CD8-positive, alpha-beta memory T cell (primary cell): ENCODE results near the gene FUT6. TPM values are rescaled to one million over a fixed set of nuclear protein-coding genes. Genes with fewer than 3 reads are reported as not detected.
A peak's percentile ranks its signal among the peaks of the same experiment; 100 is the strongest.
"Not testable (repeated sequence)": the region's sequence is repeated elsewhere in the genome, so short reads cannot be mapped to it uniquely, and the experiment has no call there.

Source experiments
- CTCF ChIA-PET: fragments of 350-600 bp; sonication (Branson Sonifier 250); formaldehyde crosslinking; loops from one replicate; lab custom pipeline; 2021; ENCODE audit warnings: antibody characterized with exemption; lab: Charles Lee
- POLR2A ChIA-PET: fragments of 350-600 bp; sonication (Branson Sonifier 250); formaldehyde crosslinking; loops from one replicate; lab custom pipeline; 2021; ENCODE audit warnings: antibody characterized with exemption; lab: Charles Lee
- DNase-seq, 5 donors: peaks; one replicate each; pipeline versions ENCODE4 v3.0.0 to v3.0.0-alpha.2; 2020 to 2022; ENCODE audit warnings: mixed read lengths in 1 of 5
- H3K27ac ChIP-seq: one replicate; pipeline ENCODE4 v1.7.0; 2013; ENCODE audit warnings: low read depth, mild to moderate bottlenecking, low read length, moderate library complexity
- H3K27me3 ChIP-seq: 2 replicates; pipeline ENCODE4 v1.7.0; 2013; ENCODE audit warnings: low read length, mild to moderate bottlenecking; ENCODE audit not compliant: insufficient read depth, poor library complexity, severe bottlenecking
- H3K36me3 ChIP-seq: 2 replicates; pipeline ENCODE4 v1.7.0; 2013; ENCODE audit warnings: mild to moderate bottlenecking, low read length, moderate library complexity; ENCODE audit not compliant: insufficient read depth
- H3K4me1 ChIP-seq: 2 replicates; pipeline ENCODE4 v1.7.0; 2013; ENCODE audit warnings: mild to moderate bottlenecking, low read length, moderate library complexity; ENCODE audit not compliant: insufficient read depth
- H3K4me3 ChIP-seq: 2 replicates; pipeline ENCODE4 v1.7.0; 2013; ENCODE audit warnings: mild to moderate bottlenecking, low read length
- H3K9me3 ChIP-seq: 2 replicates; pipeline ENCODE4 v1.7.0; 2013; ENCODE audit warnings: mild to moderate bottlenecking, low read length
- H3K27ac Mint-ChIP-seq, 8 donors: one replicate each; pipeline ENCODE4 v1.8.0; 2020 to 2021; ENCODE audit warnings: mixed read lengths in 8 of 8, mild to moderate bottlenecking in 6 of 8, inconsistent platforms in 3 of 8, moderate library complexity in 3 of 8
- H3K27me3 Mint-ChIP-seq, 2 donors: one replicate each; pipeline ENCODE4 v1.8.0; 2020 to 2021; ENCODE audit warnings: mixed read lengths in 2 of 2, mild to moderate bottlenecking in 1 of 2, moderate library complexity in 1 of 2
- H3K36me3 Mint-ChIP-seq, 3 donors: one replicate each; pipeline ENCODE4 v1.8.0; 2020 to 2021; ENCODE audit warnings: mixed read lengths in 3 of 3, inconsistent platforms in 1 of 3, mild to moderate bottlenecking in 1 of 3
- H3K4me1 Mint-ChIP-seq, 3 donors: one replicate each; pipeline ENCODE4 v1.8.0; 2020 to 2021; ENCODE audit warnings: mixed read lengths in 3 of 3, inconsistent platforms in 1 of 3, mild to moderate bottlenecking in 1 of 3
- H3K4me3 Mint-ChIP-seq, 7 donors: one replicate each; pipeline ENCODE4 v1.8.0; 2020 to 2021; ENCODE audit warnings: mixed read lengths in 7 of 7, mild to moderate bottlenecking in 6 of 7, moderate library complexity in 4 of 7, inconsistent platforms in 2 of 7
- H3K9me3 Mint-ChIP-seq, 5 donors: one replicate each; pipeline ENCODE4 v1.8.0; 2020 to 2022; ENCODE audit warnings: mixed read lengths in 5 of 5, mild to moderate bottlenecking in 3 of 5, moderate library complexity in 2 of 5, inconsistent platforms in 1 of 5
- polyA plus RNA-seq: library from polyadenylated mRNA; unstranded; fragments of 300-500 nt; fragmentation: Illumina TruSeq; gene quantifications from one replicate; pipeline ENCODE4 v1.2.3, GENCODE V29; 2021
- total RNA-seq, 2 experiments: library from RNA; stranded (reverse); gene quantifications; one replicate each; pipeline ENCODE4 v1.2.3, GENCODE V29; 2021

Gene FUT6
- total and polyA plus RNA-seq, 3 experiments from 2014 or later = not detected

DNA sequence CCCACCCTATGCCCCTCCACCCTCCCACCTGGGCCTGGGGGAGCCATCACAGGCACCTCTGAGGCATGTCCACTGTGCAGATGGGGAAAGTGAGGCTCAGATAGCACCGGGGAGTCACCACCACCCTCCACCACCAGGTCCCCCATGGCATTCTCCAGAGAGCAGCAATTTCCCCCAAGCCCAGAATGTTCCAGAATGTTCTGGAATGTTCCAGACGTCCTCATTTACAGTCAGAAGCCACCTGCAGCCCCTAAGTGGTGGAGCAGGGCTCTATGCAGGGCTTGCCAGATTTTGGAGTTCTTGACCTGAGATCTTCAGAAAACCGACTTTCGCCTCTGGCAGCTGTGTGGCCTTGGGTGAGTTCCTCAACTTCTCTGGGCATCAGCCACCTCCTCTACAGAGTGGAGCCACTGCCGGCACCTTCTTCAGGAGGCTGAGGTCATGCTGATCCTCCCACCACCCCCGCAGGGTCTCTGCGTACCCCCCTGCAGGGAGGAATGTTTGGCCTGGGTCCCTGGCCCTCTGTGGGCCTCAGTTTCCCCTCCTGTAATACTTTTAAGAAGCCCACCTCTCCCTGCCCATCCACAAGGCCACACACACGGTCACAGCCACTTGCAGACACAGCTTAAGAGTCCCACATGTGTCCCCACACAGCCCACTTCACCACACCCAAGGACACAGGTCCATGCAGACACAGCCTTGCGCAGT lies 24.7 kb upstream of the FUT6 start:
- no peaks in the 10 kb centered on the region for H3K36me3 ChIP-seq
- no peaks in the 10 kb centered on the region for H3K9me3 ChIP-seq
- CTCF ChIA-PET = no interaction called here
- H3K4me1 Mint-ChIP-seq = no peaks in the 10 kb centered on the region
- H3K36me3 Mint-ChIP-seq = no peaks in the 10 kb centered on the region
- DNase-seq = no peak
- no peak overlapping the region for H3K27ac ChIP-seq
- POLR2A ChIA-PET = no interaction called here
- H3K27ac Mint-ChIP-seq = no peak overlapping the region
- H3K4me1 ChIP-seq = no peaks in the 10 kb centered on the region
- no peak overlapping the region for H3K4me3 Mint-ChIP-seq
- peaks cover 13 to 34% of the 10 kb centered on the region in 2 donors for H3K27me3 Mint-ChIP-seq
- no peak overlapping the region for H3K4me3 ChIP-seq
- H3K9me3 Mint-ChIP-seq = no peaks in the 10 kb centered on the region
- no peaks in the 10 kb centered on the region for H3K27me3 ChIP-seq

GRCh38 chr19:5863030-5863665 lies 23.6 kb upstream of the FUT6 start:
- Mint-ChIP-seq H3K4me3 (no peak overlapping the region), H3K36me3 (no peaks in the 10 kb centered on the region), H3K27me3 (peaks cover 11 to 34% of the 10 kb centered on the region in 2 donors), H3K27ac (no peak overlapping the region), H3K4me1 (no peaks in the 10 kb centered on the region), H3K9me3 (no peaks in the 10 kb centered on the region)
- Histone ChIP-seq H3K27ac (no peak overlapping the region), H3K9me3 (no peaks in the 10 kb centered on the region), H3K36me3 (no peaks in the 10 kb centered on the region), H3K4me3 (no peak overlapping the region), H3K4me1 (no peaks in the 10 kb centered on the region), H3K27me3 (no peaks in the 10 kb centered on the region)
- ChIA-PET POLR2A (no interaction called here), CTCF (no interaction called here)
- no peak for DNase-seq

- Mint-ChIP-seq H3K36me3 (no peaks in the 10 kb centered on the region), H3K9me3 (no peaks in the 10 kb centered on the region), H3K4me3 (no peak overlapping the region), H3K27me3 (peaks cover 8 to 18% of the 10 kb centered on the region in 2 donors), H3K27ac (no peak overlapping the region), H3K4me1 (no peaks in the 10 kb centered on the region)
- H3K27ac ChIP-seq = no peak overlapping the region
- DNase-seq = no peak
- no peaks in the 10 kb centered on the region for H3K9me3 ChIP-seq
- POLR2A ChIA-PET = no interaction called here
- CTCF ChIA-PET = no interaction called here
- no peaks in the 10 kb centered on the region for H3K36me3 ChIP-seq
- no peaks in the 10 kb centered on the region for H3K27me3 ChIP-seq
- no peaks in the 10 kb centered on the region for H3K4me1 ChIP-seq
- no peak overlapping the region for H3K4me3 ChIP-seq
Observed at GRCh38 chr19:5857203-5858081, 17.9 kb upstream of the FUT6 start.

DNA sequence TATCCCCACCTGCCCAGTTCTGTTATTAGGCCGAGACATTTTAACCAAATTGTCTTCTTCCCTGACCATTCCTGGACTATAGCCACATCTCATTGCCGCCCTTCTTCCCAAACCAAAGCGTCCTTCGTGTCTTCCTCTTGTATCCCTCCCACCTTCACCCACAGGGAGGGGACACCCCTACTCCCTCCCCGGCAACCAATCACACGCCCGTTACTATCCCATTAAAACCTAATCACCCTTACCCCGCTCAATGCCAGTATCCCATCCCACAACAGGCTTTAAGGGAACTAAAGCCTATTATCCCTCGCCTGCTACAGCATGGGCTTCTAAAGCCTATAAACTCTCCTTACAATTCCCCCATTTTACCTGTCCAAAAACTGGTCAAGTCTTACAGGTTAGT lies 15.6 kb upstream of the FUT6 start:
- not testable (repeated sequence) for H3K4me1 Mint-ChIP-seq

DNA sequence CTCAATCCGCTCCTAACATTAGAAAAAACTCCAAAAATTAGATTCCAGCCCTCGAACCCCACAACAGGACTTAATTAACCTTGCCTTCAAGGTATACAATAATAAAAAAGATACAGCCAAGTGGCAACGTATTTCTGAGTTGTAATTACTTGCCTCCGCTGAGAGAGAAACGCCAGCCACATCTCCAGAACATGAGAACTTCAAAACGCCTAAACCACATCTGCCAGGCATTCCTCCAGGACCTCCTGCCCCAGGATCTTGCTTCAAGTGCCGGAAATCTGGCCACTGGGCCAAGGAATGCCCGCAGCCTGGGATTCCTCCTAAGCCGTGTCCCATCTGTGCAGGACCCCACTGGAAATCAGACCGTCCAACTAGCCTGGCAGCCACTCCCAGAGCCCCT lies 14.6 kb upstream of the FUT6 start:
- H3K27ac ChIP-seq, H3K27me3 Mint-ChIP-seq, CTCF ChIA-PET, H3K4me1 Mint-ChIP-seq, H3K4me3 Mint-ChIP-seq, H3K4me3 ChIP-seq, H3K9me3 ChIP-seq, H3K9me3 Mint-ChIP-seq, DNase-seq, H3K36me3 Mint-ChIP-seq, POLR2A ChIA-PET, H3K36me3 ChIP-seq, H3K4me1 ChIP-seq, H3K27ac Mint-ChIP-seq, H3K27me3 ChIP-seq: not testable (repeated sequence)

More for the DNA sequence above, 15.6 kb upstream of the FUT6 start:
- H3K9me3 ChIP-seq, H3K36me3 Mint-ChIP-seq, H3K36me3 ChIP-seq, H3K27ac ChIP-seq, H3K4me1 ChIP-seq, H3K27me3 Mint-ChIP-seq, H3K27me3 ChIP-seq, CTCF ChIA-PET, POLR2A ChIA-PET, H3K4me3 ChIP-seq, H3K4me3 Mint-ChIP-seq, H3K9me3 Mint-ChIP-seq, DNase-seq, H3K27ac Mint-ChIP-seq: not testable (repeated sequence)

GRCh38 chr19:5851302-5851701 lies 11.8 kb upstream of the FUT6 start, which contains the start of gene FUT3:
Gene FUT3 (minus strand): TSS chr19:5851449.
- DNase-seq = no peak
- CTCF ChIA-PET = no interaction called here
- H3K36me3 Mint-ChIP-seq = no peaks in the 10 kb centered on the region
- peaks cover 2 to 7% of the 10 kb centered on the region in 2 donors for H3K27me3 Mint-ChIP-seq
- no peak within 1 kb of the TSS for H3K4me3 ChIP-seq
- H3K27ac Mint-ChIP-seq = peak within 1 kb of the TSS in 2 of 8 donors; percentile 65 to 66
- H3K9me3 ChIP-seq = no peaks in the 10 kb centered on the region
- H3K9me3 Mint-ChIP-seq = no peaks in the 10 kb centered on the region
- POLR2A ChIA-PET = no interaction called here
- no peak within 1 kb of the TSS for H3K27ac ChIP-seq
- H3K4me1 Mint-ChIP-seq = no peaks in the 10 kb centered on the region
- no peak within 1 kb of the TSS for H3K4me3 Mint-ChIP-seq
- no peaks in the 10 kb centered on the region for H3K27me3 ChIP-seq
- H3K4me1 ChIP-seq = no peaks in the 10 kb centered on the region
- H3K36me3 ChIP-seq = no peaks in the 10 kb centered on the region

- no peak overlapping the region for H3K27ac ChIP-seq
- Mint-ChIP-seq H3K27me3 (peaks cover 2 to 7% of the 10 kb centered on the region in 2 donors), H3K4me1 (no peaks in the 10 kb centered on the region), H3K27ac (peak overlapping the region in 1 of 8 donors; percentile 47), H3K9me3 (no peaks in the 10 kb centered on the region), H3K36me3 (no peaks in the 10 kb centered on the region), H3K4me3 (no peak overlapping the region)
- H3K36me3 ChIP-seq = no peaks in the 10 kb centered on the region
- no peak overlapping the region for H3K4me3 ChIP-seq
- H3K9me3 ChIP-seq = no peaks in the 10 kb centered on the region
- ChIA-PET CTCF (no interaction called here), POLR2A (no interaction called here)
- DNase-seq = no peak
- no peaks in the 10 kb centered on the region for H3K27me3 ChIP-seq
- H3K4me1 ChIP-seq = no peaks in the 10 kb centered on the region
Observed at GRCh38 chr19:5850743-5851293, 11.3 kb upstream of the FUT6 start.

GRCh38 chr19:5850189-5850588 lies 10.7 kb upstream of the FUT6 start:
- no peak overlapping the region for H3K27ac Mint-ChIP-seq
- Histone ChIP-seq H3K27me3 (no peaks in the 10 kb centered on the region), H3K27ac (no peak overlapping the region), H3K9me3 (no peaks in the 10 kb centered on the region), H3K4me3 (no peak overlapping the region), H3K36me3 (no peaks in the 10 kb centered on the region), H3K4me1 (no peaks in the 10 kb centered on the region)
- H3K9me3 Mint-ChIP-seq = no peaks in the 10 kb centered on the region
- ChIA-PET POLR2A (no interaction called here), CTCF (no interaction called here)
- no peaks in the 10 kb centered on the region for H3K36me3 Mint-ChIP-seq
- H3K4me1 Mint-ChIP-seq = no peaks in the 10 kb centered on the region
- no peak overlapping the region for H3K4me3 Mint-ChIP-seq
- no peak for DNase-seq
- H3K27me3 Mint-ChIP-seq = peaks cover 2 to 7% of the 10 kb centered on the region in 2 donors
